Measurements from ENCODE around the gene RPL13A.

DNA sequence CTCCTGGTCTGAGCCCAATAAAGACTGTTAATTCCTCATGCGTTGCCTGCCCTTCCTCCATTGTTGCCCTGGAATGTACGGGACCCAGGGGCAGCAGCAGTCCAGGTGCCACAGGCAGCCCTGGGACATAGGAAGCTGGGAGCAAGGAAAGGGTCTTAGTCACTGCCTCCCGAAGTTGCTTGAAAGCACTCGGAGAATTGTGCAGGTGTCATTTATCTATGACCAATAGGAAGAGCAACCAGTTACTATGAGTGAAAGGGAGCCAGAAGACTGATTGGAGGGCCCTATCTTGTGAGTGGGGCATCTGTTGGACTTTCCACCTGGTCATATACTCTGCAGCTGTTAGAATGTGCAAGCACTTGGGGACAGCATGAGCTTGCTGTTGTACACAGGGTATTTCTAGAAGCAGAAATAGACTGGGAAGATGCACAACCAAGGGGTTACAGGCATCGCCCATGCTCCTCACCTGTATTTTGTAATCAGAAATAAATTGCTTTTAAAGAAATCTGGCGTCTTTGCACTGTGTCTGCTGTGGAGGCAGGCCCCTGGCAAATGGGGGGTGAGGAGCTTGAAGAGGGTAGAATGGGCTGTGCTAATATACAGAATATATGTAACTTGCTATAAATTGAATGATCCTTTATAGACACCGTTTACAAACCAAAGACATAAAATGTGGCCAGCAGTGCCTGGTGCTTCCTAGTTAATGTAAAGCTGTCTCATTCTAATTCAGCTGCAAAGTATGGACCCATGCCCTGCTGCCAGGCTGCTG, 4.6 kb downstream of the RPL13A start:
- TF ChIP-seq TEAD4 (IDR thresholded peaks at IDR 0.05; ENCODE audit: borderline replicate concordance, insufficient read depth) (no peak), EP300 (IDR thresholded peaks at IDR 0.05; ENCODE audit: borderline replicate concordance in 1 of 2, low read depth in 1 of 2, low read length in 1 of 2) (no peak), POLR2AphosphoS5 (IDR thresholded peaks at IDR 0.05; ENCODE audit: low read depth, low read length) (no peak; the same call in 1 of the 2 replicates), RCOR1 (IDR thresholded peaks at IDR 0.05; ENCODE audit: low read length) (no peak), RAD21 (IDR thresholded peaks at IDR 0.05; ENCODE audit: low read length) (no peak), JUND (IDR thresholded peaks at IDR 0.05) (no peak), NRF1 (IDR thresholded peaks at IDR 0.05; ENCODE audit: low read depth, low read length) (no peak), YY1 (IDR thresholded peaks at IDR 0.05; ENCODE audit: low read depth) (no peak), RXRA (IDR thresholded peaks at IDR 0.05; ENCODE audit: borderline replicate concordance, low read depth) (no peak), MAX (IDR thresholded peaks at IDR 0.05; ENCODE audit: low read depth) (no peak)
- TF ChIP-seq, protein P1, sequence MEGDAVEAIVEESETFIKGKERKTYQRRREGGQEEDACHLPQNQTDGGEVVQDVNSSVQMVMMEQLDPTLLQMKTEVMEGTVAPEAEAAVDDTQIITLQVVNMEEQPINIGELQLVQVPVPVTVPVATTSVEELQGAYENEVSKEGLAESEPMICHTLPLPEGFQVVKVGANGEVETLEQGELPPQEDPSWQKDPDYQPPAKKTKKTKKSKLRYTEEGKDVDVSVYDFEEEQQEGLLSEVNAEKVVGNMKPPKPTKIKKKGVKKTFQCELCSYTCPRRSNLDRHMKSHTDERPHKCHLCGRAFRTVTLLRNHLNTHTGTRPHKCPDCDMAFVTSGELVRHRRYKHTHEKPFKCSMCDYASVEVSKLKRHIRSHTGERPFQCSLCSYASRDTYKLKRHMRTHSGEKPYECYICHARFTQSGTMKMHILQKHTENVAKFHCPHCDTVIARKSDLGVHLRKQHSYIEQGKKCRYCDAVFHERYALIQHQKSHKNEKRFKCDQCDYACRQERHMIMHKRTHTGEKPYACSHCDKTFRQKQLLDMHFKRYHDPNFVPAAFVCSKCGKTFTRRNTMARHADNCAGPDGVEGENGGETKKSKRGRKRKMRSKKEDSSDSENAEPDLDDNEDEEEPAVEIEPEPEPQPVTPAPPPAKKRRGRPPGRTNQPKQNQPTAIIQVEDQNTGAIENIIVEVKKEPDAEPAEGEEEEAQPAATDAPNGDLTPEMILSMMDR (IDR thresholded peaks at IDR 0.05): no peak

All from SK-N-SH (cell line).